Neural progenitor cell (in vitro differentiated cells): Measurements from ENCODE around the gene ASB1. TPM values are rescaled to one million over a fixed set of nuclear protein-coding genes. Genes with fewer than 3 reads are reported as not detected.

ENCODE experiments used
- DNase-seq: peaks from one replicate; pipeline ENCODE4 v3.0.0-alpha.2; 2016; ENCODE audit warnings: low spot score
- H2AFZ ChIP-seq: fragments of 200-600 bp; sonication (generic); replicated peaks from 2 replicates; pipeline ENCODE4 v1.6.1; 2016; ENCODE audit warnings: antibody characterized with exemption
- H3F3A ChIP-seq: fragments of 200-600 bp; sonication (generic); 2 replicates; pipeline ENCODE4 v1.6.1; 2016; ENCODE audit warnings: antibody characterized with exemption, low read depth
- H3K27ac ChIP-seq: fragments of 200-600 bp; sonication (generic); 2 replicates; pipeline ENCODE4 v1.5.1; 2016; ENCODE audit warnings: mild to moderate bottlenecking
- H3K27me3 ChIP-seq: fragments of 200-600 bp; sonication (generic); 2 replicates; pipeline ENCODE4 v1.6.1; 2016; ENCODE audit warnings: mild to moderate bottlenecking, moderate library complexity
- H3K36me3 ChIP-seq: fragments of 200-600 bp; sonication (generic); 2 replicates; pipeline ENCODE4 v1.5.1; 2016
- H3K4me1 ChIP-seq: fragments of 200-600 bp; sonication (generic); 2 replicates; pipeline ENCODE4 v1.6.1; 2016; ENCODE audit warnings: mixed run types
- H3K4me2 ChIP-seq: fragments of 200-600 bp; sonication (generic); 2 replicates; pipeline ENCODE4 v1.6.1; 2016
- H3K4me3 ChIP-seq: fragments of 200-600 bp; sonication (generic); 2 replicates; pipeline ENCODE4 v1.5.1; 2016
- H3K79me2 ChIP-seq: fragments of 200-600 bp; sonication (generic); 2 replicates; pipeline ENCODE4 v1.6.1; 2016; ENCODE audit warnings: low read depth
- H3K9ac ChIP-seq: fragments of 200-600 bp; sonication (generic); 2 replicates; pipeline ENCODE4 v1.6.1; 2016
- H3K9me3 ChIP-seq: fragments of 200-600 bp; sonication (generic); 2 replicates; pipeline ENCODE4 v1.5.1; 2016; ENCODE audit warnings: low read depth
- H4K20me1 ChIP-seq: fragments of 200-600 bp; sonication (generic); 2 replicates; pipeline ENCODE4 v1.6.1; 2016; ENCODE audit warnings: low read depth
- H3K27ac Mint-ChIP-seq: 3 replicates; pipeline ENCODE4 v1.8.0; 2021; ENCODE audit warnings: mixed read lengths
- H3K27me3 Mint-ChIP-seq: 2 replicates; pipeline ENCODE4 v1.8.0; 2022; ENCODE audit warnings: low read depth, mild to moderate bottlenecking, inconsistent platforms, moderate library complexity, mixed read lengths; ENCODE audit not compliant: insufficient read depth
- H3K36me3 Mint-ChIP-seq: 3 replicates; pipeline ENCODE4 v1.8.0; 2021; ENCODE audit warnings: mixed read lengths
- H3K4me1 Mint-ChIP-seq: 3 replicates; pipeline ENCODE4 v1.8.0; 2021; ENCODE audit warnings: mixed read lengths
- H3K4me3 Mint-ChIP-seq: 3 replicates; pipeline ENCODE4 v1.8.0; 2021; ENCODE audit warnings: mild to moderate bottlenecking, moderate library complexity, mixed read lengths
- H3K9me3 Mint-ChIP-seq: 3 replicates; pipeline ENCODE4 v1.8.0; 2020; ENCODE audit warnings: mixed read lengths
- EZH2 ChIP-seq: fragments of 200-600 bp; sonication (generic); IDR thresholded peaks from 2 replicates; pipeline ENCODE4 v1.6.1; 2017; ENCODE audit warnings: antibody characterized with exemption, mild to moderate bottlenecking, moderate library complexity
- EZH2phosphoT487 ChIP-seq: fragments of 200-600 bp; sonication (generic); IDR thresholded peaks from 2 replicates; pipeline ENCODE4 v1.6.1; 2017; ENCODE audit warnings: antibody characterized with exemption
- total RNA-seq: library from RNA; depleted of rRNA; stranded (reverse); fragments of >200 nt; gene quantifications from 2 replicates; pipeline ENCODE4 v1.2.3, GENCODE V29; 2015; ENCODE audit warnings: low replicate concordance
- TF ChIP-seq, protein P1 (sequence below): fragments of 200-600 bp; sonication (generic); IDR thresholded peaks from 2 replicates; pipeline ENCODE4 v1.5.1; 2017; ENCODE audit warnings: antibody characterized with exemption, mild to moderate bottlenecking

ASB1 gene
- total RNA-seq, 1 donor from 2014 or later = 29.2 TPM

DNA sequence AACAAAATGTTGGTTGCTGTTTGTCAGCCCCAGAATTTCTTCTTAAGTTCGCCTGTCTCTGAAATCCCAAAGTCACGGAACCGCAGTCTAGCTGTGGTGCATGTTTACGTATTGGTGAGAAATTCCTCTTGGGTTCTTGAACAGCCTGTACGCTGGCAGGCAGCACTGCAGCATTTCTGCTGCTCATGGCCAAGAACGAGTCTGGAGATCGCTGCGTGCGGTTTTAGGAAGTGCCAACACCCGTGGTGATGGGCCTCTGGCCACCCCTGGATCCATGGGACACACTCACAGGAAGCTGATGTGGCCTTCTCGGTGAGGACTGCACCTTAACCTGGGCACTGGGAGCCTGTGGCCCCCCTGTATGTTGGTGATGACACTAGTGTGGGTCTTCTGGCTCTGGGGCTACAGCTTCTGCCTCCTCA is 23.7 kb downstream of the ASB1 start:
- Histone ChIP-seq H4K20me1 (peaks cover 15% of the 10 kb centered on the region), H3K79me2 (no peaks in the 10 kb centered on the region), H3K4me2 (no peak overlapping the region), H3K4me3 (no peak overlapping the region), H3K4me1 (no peaks in the 10 kb centered on the region), H3K27me3 (no peaks in the 10 kb centered on the region), H3K27ac (no peak overlapping the region), H3F3A (no peaks in the 10 kb centered on the region), H3K36me3 (no peaks in the 10 kb centered on the region), H3K9me3 (no peaks in the 10 kb centered on the region), H3K9ac (no peak overlapping the region), H2AFZ (no peak overlapping the region)
- Mint-ChIP-seq H3K4me3 (no peak overlapping the region), H3K36me3 (peaks cover 54% of the 10 kb centered on the region), H3K9me3 (peaks cover 3% of the 10 kb centered on the region), H3K27ac (no peak overlapping the region), H3K4me1 (peaks cover 6% of the 10 kb centered on the region), H3K27me3 (no peaks in the 10 kb centered on the region)
- no peak for DNase-seq
- no peak for TF ChIP-seq EZH2phosphoT487
- TF ChIP-seq EZH2 = no peak
- TF ChIP-seq, protein P1, sequence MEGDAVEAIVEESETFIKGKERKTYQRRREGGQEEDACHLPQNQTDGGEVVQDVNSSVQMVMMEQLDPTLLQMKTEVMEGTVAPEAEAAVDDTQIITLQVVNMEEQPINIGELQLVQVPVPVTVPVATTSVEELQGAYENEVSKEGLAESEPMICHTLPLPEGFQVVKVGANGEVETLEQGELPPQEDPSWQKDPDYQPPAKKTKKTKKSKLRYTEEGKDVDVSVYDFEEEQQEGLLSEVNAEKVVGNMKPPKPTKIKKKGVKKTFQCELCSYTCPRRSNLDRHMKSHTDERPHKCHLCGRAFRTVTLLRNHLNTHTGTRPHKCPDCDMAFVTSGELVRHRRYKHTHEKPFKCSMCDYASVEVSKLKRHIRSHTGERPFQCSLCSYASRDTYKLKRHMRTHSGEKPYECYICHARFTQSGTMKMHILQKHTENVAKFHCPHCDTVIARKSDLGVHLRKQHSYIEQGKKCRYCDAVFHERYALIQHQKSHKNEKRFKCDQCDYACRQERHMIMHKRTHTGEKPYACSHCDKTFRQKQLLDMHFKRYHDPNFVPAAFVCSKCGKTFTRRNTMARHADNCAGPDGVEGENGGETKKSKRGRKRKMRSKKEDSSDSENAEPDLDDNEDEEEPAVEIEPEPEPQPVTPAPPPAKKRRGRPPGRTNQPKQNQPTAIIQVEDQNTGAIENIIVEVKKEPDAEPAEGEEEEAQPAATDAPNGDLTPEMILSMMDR = no peak

DNA sequence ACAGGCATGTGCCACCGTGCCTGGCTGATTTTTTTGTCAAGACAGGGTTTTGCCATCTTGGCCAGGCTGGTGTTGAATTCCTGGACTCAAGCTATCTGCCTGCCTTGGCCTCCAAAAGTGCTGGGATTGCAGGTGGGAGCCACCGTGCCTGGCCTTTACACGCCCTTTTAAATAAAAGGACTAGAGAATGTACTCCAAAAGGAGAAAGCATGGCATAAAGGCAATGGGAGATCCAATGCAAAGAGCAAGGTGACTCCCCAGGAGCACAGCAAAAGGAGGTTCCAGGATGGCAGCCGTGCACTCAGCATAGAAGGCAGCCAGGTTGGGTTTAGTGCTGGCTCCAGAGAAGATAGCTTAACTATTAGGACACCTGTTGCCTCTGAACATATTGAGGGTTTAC is 27.1 kb downstream of the ASB1 start:
- H3K4me2 ChIP-seq = no peak overlapping the region
- peaks cover 3% of the 10 kb centered on the region for H3K4me1 Mint-ChIP-seq
- TF ChIP-seq EZH2phosphoT487 = no peak
- TF ChIP-seq, protein P1 = no peak
- no peak for TF ChIP-seq EZH2
- H4K20me1 ChIP-seq = peaks cover 15% of the 10 kb centered on the region
- H3K9me3 ChIP-seq = no peaks in the 10 kb centered on the region
- H3K27ac ChIP-seq = no peak overlapping the region
- no peak overlapping the region for H3K9ac ChIP-seq
- no peaks in the 10 kb centered on the region for H3K4me1 ChIP-seq
- no peak overlapping the region for H3K4me3 ChIP-seq
- no peaks in the 10 kb centered on the region for H3K79me2 ChIP-seq
- no peaks in the 10 kb centered on the region for H3F3A ChIP-seq
- H3K27me3 ChIP-seq = no peaks in the 10 kb centered on the region
- H3K36me3 ChIP-seq = no peaks in the 10 kb centered on the region
- no peak overlapping the region for H2AFZ ChIP-seq
- peaks cover 28% of the 10 kb centered on the region for H3K36me3 Mint-ChIP-seq
- H3K4me3 Mint-ChIP-seq = no peak overlapping the region
- no peak for DNase-seq
- H3K9me3 Mint-ChIP-seq = peaks cover 10% of the 10 kb centered on the region
- H3K27me3 Mint-ChIP-seq = no peaks in the 10 kb centered on the region
- H3K27ac Mint-ChIP-seq = no peak overlapping the region

GRCh38 chr2:238456449-238456848 is 29.7 kb downstream of the ASB1 start:
- Mint-ChIP-seq H3K4me3 (no peak overlapping the region), H3K9me3 (peaks cover 10% of the 10 kb centered on the region), H3K27me3 (peaks cover 2% of the 10 kb centered on the region), H3K27ac (no peak overlapping the region), H3K4me1 (no peaks in the 10 kb centered on the region), H3K36me3 (peaks cover 11% of the 10 kb centered on the region)
- no peaks in the 10 kb centered on the region for H4K20me1 ChIP-seq
- no peak overlapping the region for H2AFZ ChIP-seq
- H3K4me3 ChIP-seq = no peak overlapping the region
- H3K27me3 ChIP-seq = no peaks in the 10 kb centered on the region
- no peak overlapping the region for H3K4me2 ChIP-seq
- H3F3A ChIP-seq = no peaks in the 10 kb centered on the region
- H3K9ac ChIP-seq = no peak overlapping the region
- no peaks in the 10 kb centered on the region for H3K36me3 ChIP-seq
- TF ChIP-seq EZH2 (no peak), EZH2phosphoT487 (no peak)
- TF ChIP-seq, protein P1 = no peak
- DNase-seq = no peak
- no peaks in the 10 kb centered on the region for H3K4me1 ChIP-seq
- no peaks in the 10 kb centered on the region for H3K79me2 ChIP-seq
- no peaks in the 10 kb centered on the region for H3K9me3 ChIP-seq
- H3K27ac ChIP-seq = no peak overlapping the region
